Measurements from ENCODE around the gene PLXNA4. TPM values are rescaled to one million over a fixed set of nuclear protein-coding genes. Genes with fewer than 3 reads are reported as not detected.

PLXNA4 gene
- total RNA-seq, 1 donor from 2014 or later, result 16.2 TPM

DNA sequence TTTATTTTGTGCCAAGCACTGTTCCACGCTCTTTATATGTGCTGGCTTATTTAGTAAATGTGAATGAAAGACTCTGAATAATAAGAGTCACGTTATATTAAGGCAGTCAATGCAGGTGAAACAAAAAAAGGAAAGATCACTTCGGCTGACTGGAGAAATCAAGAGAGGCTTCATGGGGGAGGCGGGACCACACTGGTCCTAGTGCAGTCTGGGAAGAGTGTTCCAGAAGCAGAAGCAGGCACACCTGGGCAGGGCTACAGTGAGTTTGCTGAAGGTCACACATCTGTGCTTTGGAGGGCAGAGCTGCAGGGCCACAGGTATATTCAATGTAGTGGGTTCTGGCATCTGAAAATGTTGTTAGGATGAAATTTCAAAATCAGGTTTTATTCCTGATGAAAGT lies 176.9 kb downstream of the PLXNA4 start:
- H3K27ac Mint-ChIP-seq (ENCODE audit: unreplicated experiment), result peak overlapping the region; percentile 80
- DNase-seq, result no peak
- peaks cover 4% of the 10 kb centered on the region for H3K27me3 Mint-ChIP-seq (ENCODE audit: unreplicated experiment)
- H3K36me3 Mint-ChIP-seq (ENCODE audit: unreplicated experiment), result no peaks in the 10 kb centered on the region
- H3K9me3 Mint-ChIP-seq (ENCODE audit: unreplicated experiment), result peaks cover 8% of the 10 kb centered on the region
- no peak overlapping the region for H3K4me3 Mint-ChIP-seq (ENCODE audit: unreplicated experiment)
- H3K4me1 Mint-ChIP-seq (ENCODE audit: low read depth, unreplicated experiment), result peaks cover 76% of the 10 kb centered on the region
- TF ChIP-seq, protein P1, sequence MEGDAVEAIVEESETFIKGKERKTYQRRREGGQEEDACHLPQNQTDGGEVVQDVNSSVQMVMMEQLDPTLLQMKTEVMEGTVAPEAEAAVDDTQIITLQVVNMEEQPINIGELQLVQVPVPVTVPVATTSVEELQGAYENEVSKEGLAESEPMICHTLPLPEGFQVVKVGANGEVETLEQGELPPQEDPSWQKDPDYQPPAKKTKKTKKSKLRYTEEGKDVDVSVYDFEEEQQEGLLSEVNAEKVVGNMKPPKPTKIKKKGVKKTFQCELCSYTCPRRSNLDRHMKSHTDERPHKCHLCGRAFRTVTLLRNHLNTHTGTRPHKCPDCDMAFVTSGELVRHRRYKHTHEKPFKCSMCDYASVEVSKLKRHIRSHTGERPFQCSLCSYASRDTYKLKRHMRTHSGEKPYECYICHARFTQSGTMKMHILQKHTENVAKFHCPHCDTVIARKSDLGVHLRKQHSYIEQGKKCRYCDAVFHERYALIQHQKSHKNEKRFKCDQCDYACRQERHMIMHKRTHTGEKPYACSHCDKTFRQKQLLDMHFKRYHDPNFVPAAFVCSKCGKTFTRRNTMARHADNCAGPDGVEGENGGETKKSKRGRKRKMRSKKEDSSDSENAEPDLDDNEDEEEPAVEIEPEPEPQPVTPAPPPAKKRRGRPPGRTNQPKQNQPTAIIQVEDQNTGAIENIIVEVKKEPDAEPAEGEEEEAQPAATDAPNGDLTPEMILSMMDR (IDR thresholded peaks at IDR 0.05; ENCODE audit: partially characterized antibody, unreplicated experiment), result no peak

DNA sequence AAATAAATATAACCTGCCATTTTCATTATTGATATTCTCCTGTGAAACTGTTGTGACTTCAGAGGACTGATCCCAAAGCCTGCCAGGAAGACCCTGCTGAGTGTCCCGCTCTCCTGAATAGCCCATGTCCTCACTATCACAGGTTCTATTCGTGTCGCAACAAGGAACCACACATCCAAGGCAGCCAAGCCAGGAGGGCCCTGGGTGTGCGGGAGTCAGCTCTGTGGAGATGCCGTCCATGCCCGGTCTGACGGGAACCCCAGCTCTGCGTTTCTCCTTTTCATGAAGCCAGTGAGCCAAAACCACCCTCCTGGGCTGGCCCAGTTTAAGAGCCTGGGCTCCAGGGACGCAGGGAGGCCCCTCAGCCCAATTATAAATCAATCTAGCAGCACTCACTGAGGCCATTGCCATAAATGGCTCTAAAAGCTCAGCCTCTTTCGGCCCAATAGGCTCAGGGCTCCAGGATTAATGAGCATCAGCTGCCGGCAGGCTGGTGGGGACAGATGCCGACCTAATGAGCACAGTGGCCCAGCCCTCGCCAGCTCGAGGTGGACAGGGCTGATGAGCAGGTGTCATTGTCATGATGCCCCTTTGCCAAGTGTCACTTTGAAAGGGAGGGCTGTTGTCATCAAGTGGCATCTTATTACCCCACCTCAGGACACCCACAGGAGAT lies 177.9 kb downstream of the PLXNA4 start:
- H3K27me3 Mint-ChIP-seq (ENCODE audit: unreplicated experiment), result peaks cover 4% of the 10 kb centered on the region
- H3K36me3 Mint-ChIP-seq (ENCODE audit: unreplicated experiment), result no peaks in the 10 kb centered on the region
- H3K4me3 Mint-ChIP-seq (ENCODE audit: unreplicated experiment), result peak overlapping the region; percentile 61
- peak; percentile 74 for DNase-seq
- peaks cover 11% of the 10 kb centered on the region for H3K9me3 Mint-ChIP-seq (ENCODE audit: unreplicated experiment)
- peaks cover 75% of the 10 kb centered on the region for H3K4me1 Mint-ChIP-seq (ENCODE audit: low read depth, unreplicated experiment)
- peak overlapping the region; percentile 80 for H3K27ac Mint-ChIP-seq (ENCODE audit: unreplicated experiment)
- TF ChIP-seq, protein P1 (IDR thresholded peaks at IDR 0.05; ENCODE audit: partially characterized antibody, unreplicated experiment), result no peak

DNA sequence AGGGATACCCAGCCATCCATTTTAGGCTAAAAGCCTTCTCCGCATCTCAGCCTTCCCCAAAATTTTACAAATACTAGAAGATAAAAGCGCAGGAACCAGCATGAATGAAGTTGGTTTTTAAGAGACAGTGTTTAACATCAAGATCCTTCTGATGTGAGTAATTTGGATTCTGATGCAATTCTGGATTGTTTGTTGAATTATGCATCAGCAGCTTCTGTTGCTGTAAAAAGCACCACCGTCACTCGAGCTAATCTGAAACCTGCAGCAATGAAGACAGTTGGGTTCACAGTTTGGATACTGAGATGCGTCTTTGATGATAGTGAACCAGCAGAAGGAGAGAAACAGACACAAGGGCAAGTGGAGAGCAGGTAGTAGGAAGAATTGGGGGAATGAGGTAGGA lies 179.2 kb downstream of the PLXNA4 start:
- H3K4me3 Mint-ChIP-seq (ENCODE audit: unreplicated experiment), result no peak overlapping the region
- TF ChIP-seq, protein P1 (IDR thresholded peaks at IDR 0.05; ENCODE audit: partially characterized antibody, unreplicated experiment), result no peak
- H3K36me3 Mint-ChIP-seq (ENCODE audit: unreplicated experiment), result no peaks in the 10 kb centered on the region
- H3K9me3 Mint-ChIP-seq (ENCODE audit: unreplicated experiment), result peaks cover 11% of the 10 kb centered on the region
- peaks cover 4% of the 10 kb centered on the region for H3K27me3 Mint-ChIP-seq (ENCODE audit: unreplicated experiment)
- H3K4me1 Mint-ChIP-seq (ENCODE audit: low read depth, unreplicated experiment), result peaks cover 66% of the 10 kb centered on the region
- DNase-seq, result no peak
- H3K27ac Mint-ChIP-seq (ENCODE audit: unreplicated experiment), result peak overlapping the region; percentile 2

DNA sequence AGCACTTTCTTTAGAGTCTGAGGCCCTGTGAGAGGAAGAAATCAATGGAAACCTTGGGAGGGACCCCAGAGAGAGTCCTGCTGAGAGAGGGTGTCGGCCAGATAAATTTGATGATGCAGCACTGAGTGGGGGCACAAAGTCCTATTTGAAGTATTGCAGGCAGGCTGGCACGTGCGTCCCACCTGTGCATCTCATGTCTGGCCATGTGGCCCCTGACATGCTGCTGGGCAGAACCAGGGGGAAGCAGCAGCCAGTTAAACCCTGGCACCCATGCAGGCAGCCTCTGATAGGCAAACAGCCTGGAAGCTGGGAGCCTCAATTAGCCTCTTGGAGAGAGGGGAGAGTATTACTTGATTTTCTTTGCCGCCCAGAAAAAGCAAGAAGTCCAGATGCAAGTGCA lies 180.9 kb downstream of the PLXNA4 start:
- Mint-ChIP-seq H3K36me3 (ENCODE audit: unreplicated experiment) (no peaks in the 10 kb centered on the region), H3K27ac (ENCODE audit: unreplicated experiment) (peak overlapping the region; percentile 67), H3K9me3 (ENCODE audit: unreplicated experiment) (peaks cover 7% of the 10 kb centered on the region), H3K27me3 (ENCODE audit: unreplicated experiment) (peaks cover 7% of the 10 kb centered on the region), H3K4me1 (ENCODE audit: low read depth, unreplicated experiment) (peaks cover 53% of the 10 kb centered on the region), H3K4me3 (ENCODE audit: unreplicated experiment) (peak overlapping the region; percentile 8)
- TF ChIP-seq, protein P1 (IDR thresholded peaks at IDR 0.05; ENCODE audit: partially characterized antibody, unreplicated experiment), result no peak
- no peak for DNase-seq
